RWPE2 (cell line): ENCODE results near the gene WDTC1.

Experiments
- ATAC-seq: fragments of 200-7000 bp; cut with Tn5 transposase; 3 replicates; pipeline ENCODE4 v1.9.1; 2021; ENCODE audit warnings: low read depth
- DNase-seq: peaks from one replicate; pipeline ENCODE4 v3.0.0-alpha.2; 2020; ENCODE audit warnings: low spot score
- H3K27ac ChIP-seq: fragments of 450-650 bp; 2 replicates; pipeline ENCODE4 v1.5.1; 2017; ENCODE audit warnings: mild to moderate bottlenecking; ENCODE audit not compliant: poor library complexity, severe bottlenecking
- H3K27me3 ChIP-seq: fragments of 250-450 bp; sonication (Bioruptor Pico); 2 replicates; pipeline ENCODE4 v1.5.1; 2021; ENCODE audit warnings: mild to moderate bottlenecking, moderate library complexity; ENCODE audit not compliant: insufficient read depth, poor library complexity, severe bottlenecking
- H3K36me3 ChIP-seq: fragments of 250-450 bp; sonication (Bioruptor Pico); 2 replicates; pipeline ENCODE4 v1.5.1; 2020; ENCODE audit warnings: low read depth, mild to moderate bottlenecking, moderate library complexity
- H3K4me1 ChIP-seq: fragments of 250-450 bp; sonication (Bioruptor Pico); 2 replicates; pipeline ENCODE4 v1.5.1; 2021; ENCODE audit warnings: mild to moderate bottlenecking, moderate library complexity; ENCODE audit not compliant: insufficient read depth, poor library complexity, severe bottlenecking
- H3K4me3 ChIP-seq: fragments of 250-450 bp; sonication (Bioruptor Pico); 2 replicates; pipeline ENCODE4 v1.5.1; 2021; ENCODE audit warnings: mild to moderate bottlenecking, moderate library complexity; ENCODE audit not compliant: severe bottlenecking
- H3K9me3 ChIP-seq: fragments of 250-450 bp; sonication (Bioruptor Pico); 2 replicates; pipeline ENCODE4 v1.5.1; 2021; ENCODE audit warnings: mild to moderate bottlenecking, moderate library complexity; ENCODE audit not compliant: severe bottlenecking
- CTCF ChIP-seq: fragments of 450-650 bp; IDR thresholded peaks from one replicate; pipeline ENCODE4 v1.5.1; 2017; ENCODE audit warnings: mild to moderate bottlenecking, moderate library complexity; ENCODE audit not compliant: poor library complexity, severe bottlenecking

The WDTC1 gene

GRCh38 chr1:27342778-27343638 is 108.6 kb downstream of the WDTC1 start:
- Histone ChIP-seq H3K4me1 (peaks cover 26% of the 10 kb centered on the region), H3K27ac (peak overlapping the region; percentile 92), H3K27me3 (no peaks in the 10 kb centered on the region), H3K9me3 (no peaks in the 10 kb centered on the region), H3K36me3 (peaks cover 12% of the 10 kb centered on the region; the same call in 1 of the 2 replicates), H3K4me3 (peak overlapping the region; percentile 37)
- TF ChIP-seq CTCF = no peak
- peak; percentile 82 for ATAC-seq
- peak; percentile 98 for DNase-seq

GRCh38 chr1:27343639-27344025 is 109.2 kb downstream of the WDTC1 start:
- DNase-seq (no peak), ATAC-seq (no peak)
- Histone ChIP-seq H3K27ac (peak overlapping the region; percentile 92), H3K27me3 (no peaks in the 10 kb centered on the region), H3K4me3 (peak overlapping the region; percentile 37), H3K9me3 (no peaks in the 10 kb centered on the region), H3K36me3 (peaks cover 12% of the 10 kb centered on the region; the same call in 1 of the 2 replicates), H3K4me1 (peaks cover 27% of the 10 kb centered on the region)
- no peak for TF ChIP-seq CTCF

GRCh38 chr1:27345272-27345671 is 110.8 kb downstream of the WDTC1 start:
- no peak for TF ChIP-seq CTCF
- H3K9me3 ChIP-seq = no peaks in the 10 kb centered on the region
- no peak for DNase-seq
- no peak for ATAC-seq
- H3K36me3 ChIP-seq = peaks cover 14% of the 10 kb centered on the region
- peaks cover 34% of the 10 kb centered on the region for H3K4me1 ChIP-seq
- H3K4me3 ChIP-seq = no peak overlapping the region
- no peaks in the 10 kb centered on the region for H3K27me3 ChIP-seq
- H3K27ac ChIP-seq = no peak overlapping the region

- no peaks in the 10 kb centered on the region for H3K27me3 ChIP-seq
- no peak for TF ChIP-seq CTCF
- peaks cover 18% of the 10 kb centered on the region for H3K36me3 ChIP-seq
- DNase-seq (no peak), ATAC-seq (no peak)
- H3K27ac ChIP-seq = no peak overlapping the region
- no peak overlapping the region for H3K4me3 ChIP-seq
- peaks cover 25% of the 10 kb centered on the region for H3K4me1 ChIP-seq
- H3K9me3 ChIP-seq = no peaks in the 10 kb centered on the region
Measured at GRCh38 chr1:27346357-27346756, 111.9 kb downstream of the WDTC1 start.

GRCh38 chr1:27346991-27347624 is 112.7 kb downstream of the WDTC1 start:
- no peak overlapping the region for H3K27ac ChIP-seq
- ATAC-seq (no peak), DNase-seq (no peak)
- no peak for TF ChIP-seq CTCF
- peaks cover 18% of the 10 kb centered on the region for H3K36me3 ChIP-seq
- peaks cover 21% of the 10 kb centered on the region for H3K4me1 ChIP-seq
- no peaks in the 10 kb centered on the region for H3K9me3 ChIP-seq
- H3K27me3 ChIP-seq = no peaks in the 10 kb centered on the region
- no peak overlapping the region for H3K4me3 ChIP-seq
